DMS53 treated with DMSO at 0.1 percent for 48 hours (cell line): ENCODE data around the gene DUSP11.
"Not testable (repeated sequence)": the region's sequence is repeated elsewhere in the genome, so short reads cannot be mapped to it uniquely, and the experiment has no call there.

Experiments used
- DNase-seq: peaks from one replicate; lab custom pipeline; 2025; ENCODE audit not compliant: unreplicated experiment; lab: John Stamatoyannopoulos, UW

DUSP11 gene

DNA sequence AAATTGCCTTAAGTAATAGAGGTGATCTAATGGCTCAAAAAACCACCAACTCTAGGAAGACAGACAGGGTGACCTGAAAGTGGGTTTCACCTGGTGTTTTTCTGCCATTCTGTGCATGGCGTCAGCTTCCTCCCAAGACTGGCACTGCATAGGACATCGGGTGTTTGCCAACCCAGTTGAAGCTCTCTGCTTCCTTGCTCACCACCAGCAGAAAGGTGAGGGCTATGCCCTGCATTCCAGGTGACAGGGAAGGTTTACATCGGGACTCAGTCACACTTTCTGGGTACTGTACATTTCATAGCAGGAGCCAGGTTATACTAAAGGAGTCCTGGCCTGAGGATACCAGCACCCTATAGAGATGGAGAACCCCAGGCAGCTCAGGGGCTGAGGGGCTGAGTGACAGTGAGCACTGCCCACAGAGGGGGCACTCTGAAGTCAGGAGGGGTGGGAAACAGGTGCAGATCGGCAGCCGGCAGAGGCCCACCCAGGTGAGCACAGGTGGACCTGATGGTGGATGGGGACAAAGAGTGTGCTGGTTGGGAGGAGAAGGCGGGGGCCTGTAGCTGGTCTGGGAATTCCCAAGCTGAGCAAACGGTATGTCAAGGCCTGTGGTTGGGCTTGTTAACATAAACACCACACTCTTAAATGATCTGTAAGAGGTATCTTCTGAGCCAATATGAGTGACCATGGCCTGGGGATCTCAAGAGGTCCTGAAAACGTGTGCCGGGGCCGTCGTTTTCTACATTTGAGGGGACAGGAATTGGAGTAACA is 60.9 kb downstream of the DUSP11 start:
- no peak for DNase-seq

- no peak for DNase-seq
These were observed 61.5 kb downstream of the DUSP11 start for GRCh38 chr2:73718421-73718820.

GRCh38 chr2:73717695-73718094 is 62.2 kb downstream of the DUSP11 start:
- DNase-seq, result not testable (repeated sequence)

- no peak for DNase-seq
These were observed 62.7 kb downstream of the DUSP11 start for GRCh38 chr2:73717251-73717606.

- DNase-seq, result no peak
These were observed 63.2 kb downstream of the DUSP11 start for GRCh38 chr2:73716543-73717250.

- DNase-seq, result no peak
These were observed 65.8 kb downstream of the DUSP11 start for GRCh38 chr2:73714091-73714490.
